ENCODE results near the gene TANK. TPM values are rescaled to one million over a fixed set of nuclear protein-coding genes. Genes with fewer than 3 reads are reported as not detected.
"Not testable (repeated sequence)": the region's sequence is repeated elsewhere in the genome, so short reads cannot be mapped to it uniquely, and the experiment has no call there.

Gene TANK
- total RNA-seq, 2 experiments from 2014 or later, result 70.3 to 73.5 TPM

DNA sequence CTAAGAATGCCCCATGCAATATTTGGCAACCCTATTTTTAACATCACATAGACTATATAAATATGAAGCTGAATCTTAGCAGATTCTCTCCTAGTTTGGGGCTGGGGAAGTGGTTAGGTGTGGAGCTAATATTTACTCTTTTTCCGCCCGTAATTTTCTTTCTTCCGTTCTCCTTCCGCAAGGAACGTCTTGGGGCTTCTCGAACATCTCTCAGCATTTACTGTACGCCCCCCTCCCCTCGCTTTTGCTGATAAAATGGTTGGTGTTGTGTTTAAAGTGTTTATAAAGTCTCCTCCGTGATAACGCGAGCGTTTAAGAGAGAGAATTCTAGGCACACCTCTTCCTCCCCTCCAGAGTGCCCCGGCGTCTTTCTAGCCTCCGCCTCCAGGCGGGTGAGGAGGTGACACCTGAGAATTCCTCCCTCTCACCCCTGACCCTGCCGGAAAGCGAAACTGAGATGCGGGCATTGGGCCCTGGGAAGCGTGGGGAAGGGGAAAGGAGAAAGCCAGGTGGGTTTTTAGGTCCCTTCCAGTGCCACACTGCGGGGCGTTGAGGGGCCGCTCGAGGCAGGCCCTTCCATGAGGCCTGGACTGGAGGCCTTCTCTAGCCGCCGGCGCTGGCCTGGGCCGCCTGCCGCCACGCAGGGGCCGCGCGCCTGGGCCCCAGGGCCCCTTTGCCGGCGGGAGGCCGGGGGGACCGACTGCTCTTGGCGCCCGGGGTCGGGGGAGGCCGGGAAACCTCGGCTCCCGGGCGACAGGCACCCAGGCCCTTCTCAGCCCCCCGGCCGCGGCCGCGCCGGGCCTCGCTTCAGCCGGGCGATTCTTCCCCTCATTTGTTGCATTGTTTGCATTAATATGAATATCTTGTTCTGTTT is 84.4 kb downstream of the TANK start:
- CTCF ChIA-PET, POLR2A ChIA-PET: not testable (repeated sequence)

DNA sequence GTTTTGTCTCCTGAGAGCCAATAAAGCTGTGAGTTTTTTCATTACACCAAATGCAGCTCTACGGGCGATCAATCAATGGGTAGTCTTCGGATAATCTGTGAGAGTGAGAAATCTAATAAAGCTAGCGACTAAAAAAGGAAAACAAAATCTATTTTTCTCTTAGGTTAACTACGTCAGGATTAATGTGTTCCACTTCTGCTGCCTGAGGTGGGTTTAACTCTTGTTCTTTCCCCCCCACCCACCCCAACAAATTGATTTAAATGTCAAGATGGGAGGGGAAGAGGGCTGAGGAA is 85.0 kb downstream of the TANK start:
- POLR2A ChIA-PET, result no interaction called here
- CTCF ChIA-PET, result no interaction called here

DNA sequence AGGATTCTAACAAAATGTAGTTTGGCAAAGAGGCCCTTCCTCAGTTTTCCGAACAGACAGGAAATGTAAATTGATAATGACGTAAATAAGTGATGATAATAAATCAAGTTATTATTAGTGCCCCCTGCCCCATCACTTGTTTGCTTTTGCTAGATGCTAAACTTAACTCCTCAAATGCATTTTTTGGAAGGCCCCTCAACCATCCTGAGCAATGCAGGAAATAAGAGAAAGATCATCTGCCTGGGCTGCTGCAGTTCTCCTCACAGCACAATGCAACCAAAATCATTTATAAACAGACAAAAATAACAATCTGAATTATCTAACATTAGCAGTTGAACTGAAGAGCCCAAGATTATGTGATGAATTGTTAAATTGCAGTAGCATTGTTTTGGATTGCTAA is 85.4 kb downstream of the TANK start:
- POLR2A ChIA-PET, result no interaction called here
- CTCF ChIA-PET, result no interaction called here

DNA sequence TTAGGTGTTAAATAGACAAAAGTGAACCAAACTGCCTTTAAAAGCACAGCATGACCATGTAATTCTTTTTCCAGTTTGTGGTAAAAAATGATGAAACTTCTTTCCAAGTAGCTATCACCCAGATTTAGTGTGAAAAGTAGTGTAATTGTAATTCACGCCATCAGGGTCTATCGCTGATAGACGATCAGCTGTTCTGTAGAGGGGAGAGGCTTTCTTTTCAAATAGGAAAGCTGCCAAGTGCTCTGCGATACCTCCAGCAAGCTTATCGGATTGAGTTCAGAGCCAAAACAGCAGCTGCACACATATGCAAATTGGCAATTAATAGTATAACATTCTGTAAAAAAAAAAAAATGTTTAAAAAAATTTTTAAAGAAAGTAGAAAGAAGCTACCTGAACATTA is 86.1 kb downstream of the TANK start:
- POLR2A ChIA-PET, result no interaction called here
- CTCF ChIA-PET, result interaction anchor here (0.7 to 1.7 kb wide), 2 partner anchors 9 to 22 kb away, joined by 3 to 4 read pairs; no protein-coding TSS in a partner anchor

- POLR2A ChIA-PET, result interaction anchor here (2.2 kb wide), 1 partner anchor 57 kb away, joined by 5 read pairs; the partner anchor contains the start of gene PSMD14
- CTCF ChIA-PET, result no interaction called here
These were observed 90.7 kb downstream of the TANK start for GRCh38 chr2:161250864-161251436.

DNA sequence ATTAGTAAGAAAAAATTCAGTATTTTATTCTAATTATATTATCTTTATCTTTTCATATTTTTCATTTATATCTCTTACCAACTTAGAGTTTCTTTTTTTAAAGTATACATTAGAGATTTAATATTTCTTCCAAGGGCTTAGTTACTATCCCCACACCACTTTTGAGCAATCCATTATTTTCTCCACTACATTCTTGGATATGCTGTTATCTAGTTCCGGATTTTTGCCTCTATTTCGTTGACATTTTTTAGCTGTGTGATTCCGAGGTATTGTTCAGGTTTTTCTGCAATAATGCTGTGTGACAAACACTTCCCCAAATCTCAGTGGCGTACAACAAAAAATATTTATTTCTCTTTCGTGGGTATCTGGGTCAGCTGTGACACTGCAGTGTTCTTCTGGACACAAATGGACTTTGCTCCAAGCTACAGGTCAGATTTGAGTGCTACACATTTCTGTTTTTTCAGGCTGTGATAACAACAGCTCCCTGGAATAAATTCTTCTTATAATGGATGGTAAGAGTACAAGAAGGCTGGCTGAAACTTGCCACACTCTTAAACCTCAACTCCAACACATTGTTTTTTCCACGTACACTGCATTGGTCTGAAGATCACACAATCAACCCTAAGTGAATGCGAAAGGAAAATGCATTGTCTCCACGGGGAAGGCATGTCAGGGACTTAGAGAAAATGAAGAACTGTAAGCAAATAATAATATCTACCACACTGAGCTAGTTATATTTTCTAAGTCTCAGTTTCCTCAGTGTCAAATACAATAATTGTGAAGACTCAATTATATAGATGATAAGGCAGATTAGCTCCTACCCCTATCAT is 97.1 kb downstream of the TANK start:
- ChIA-PET CTCF (no interaction called here), POLR2A (no interaction called here)

DNA sequence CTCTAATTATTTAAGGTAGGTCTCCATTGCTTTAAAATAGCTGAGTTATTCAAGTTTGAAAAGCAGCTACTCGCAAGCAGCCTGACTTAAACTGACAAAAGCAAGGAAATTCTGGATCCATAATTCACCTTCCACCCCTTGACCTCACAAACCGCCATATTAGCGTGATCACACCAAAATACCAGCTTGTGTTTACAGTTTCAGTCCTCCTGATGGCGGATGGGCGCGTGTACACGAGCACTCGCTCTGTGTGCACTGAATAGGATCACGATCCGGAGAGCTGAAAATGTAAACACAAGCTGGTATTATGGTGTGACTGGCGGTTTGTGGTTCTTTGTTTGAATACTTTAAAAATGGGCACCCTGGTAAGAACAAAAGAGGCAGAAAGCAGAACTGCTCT is 105.6 kb downstream of the TANK start:
- CTCF ChIA-PET, result interaction anchor here (1.1 kb wide), 1 partner anchor 43 kb away, joined by 3 read pairs; no protein-coding TSS in a partner anchor
- POLR2A ChIA-PET, result interaction anchor here (0.7 kb wide), 1 partner anchor 48 kb away, joined by 3 read pairs; no protein-coding TSS in a partner anchor

DNA sequence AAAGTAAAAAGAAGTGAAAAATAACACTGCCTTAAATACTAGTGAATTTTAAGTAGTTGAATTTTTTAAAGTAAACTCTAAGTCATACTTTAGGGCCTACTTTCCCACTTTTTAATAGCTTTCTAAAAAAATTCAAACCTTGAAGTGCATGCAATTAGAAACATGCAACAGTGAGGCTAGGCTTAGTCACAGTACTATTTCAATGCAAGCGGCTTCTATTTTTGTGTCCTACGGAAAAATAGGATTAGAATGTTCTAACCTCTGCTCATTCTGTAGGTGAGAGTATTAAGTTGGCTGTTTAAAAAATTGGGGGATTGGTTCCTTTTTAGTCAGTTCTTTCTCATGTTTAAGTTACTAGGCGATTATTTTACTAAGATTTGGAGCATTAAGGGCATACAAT is 108.9 kb downstream of the TANK start:
- CTCF ChIA-PET, result no interaction called here
- POLR2A ChIA-PET, result no interaction called here

DNA sequence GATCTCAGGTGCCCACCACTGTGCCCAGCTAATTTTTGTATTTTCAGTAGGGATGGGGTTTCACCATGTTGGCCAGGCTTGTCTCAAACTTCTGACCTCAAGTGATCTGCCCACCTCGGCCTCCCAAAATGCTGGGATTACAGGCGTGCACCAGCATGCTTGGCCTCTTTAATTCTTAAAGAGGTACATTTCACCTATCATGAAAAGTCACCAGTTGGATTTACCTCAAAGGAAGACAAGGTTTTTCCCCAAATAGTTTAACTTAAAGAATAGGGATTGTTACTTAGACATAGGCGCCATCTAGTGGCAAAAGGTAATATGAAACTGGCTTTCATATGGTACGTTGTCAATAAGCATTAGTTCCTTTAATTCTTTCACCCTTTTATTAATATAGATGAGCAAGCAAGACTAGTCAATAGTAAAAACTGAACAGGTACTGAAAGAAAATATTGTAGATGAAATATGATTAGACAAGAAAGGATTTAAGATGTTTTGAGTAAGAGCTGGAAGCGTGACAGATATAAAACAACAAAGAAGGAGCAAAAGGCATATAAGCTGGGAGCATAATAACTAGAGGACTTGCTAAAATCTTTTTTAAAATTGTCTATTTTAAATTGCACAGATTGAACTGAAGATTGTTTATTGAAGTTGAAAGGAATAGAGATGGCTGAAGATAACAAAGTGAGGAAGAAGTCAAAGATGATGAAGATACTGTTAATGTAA is 113.0 kb downstream of the TANK start:
- ChIA-PET CTCF (interaction anchor here (0.8 to 1.5 kb wide), 4 partner anchors 9 to 209 kb away, joined by 3 to 4 read pairs (median 4); no protein-coding TSS in a partner anchor), POLR2A (no interaction called here)

DNA sequence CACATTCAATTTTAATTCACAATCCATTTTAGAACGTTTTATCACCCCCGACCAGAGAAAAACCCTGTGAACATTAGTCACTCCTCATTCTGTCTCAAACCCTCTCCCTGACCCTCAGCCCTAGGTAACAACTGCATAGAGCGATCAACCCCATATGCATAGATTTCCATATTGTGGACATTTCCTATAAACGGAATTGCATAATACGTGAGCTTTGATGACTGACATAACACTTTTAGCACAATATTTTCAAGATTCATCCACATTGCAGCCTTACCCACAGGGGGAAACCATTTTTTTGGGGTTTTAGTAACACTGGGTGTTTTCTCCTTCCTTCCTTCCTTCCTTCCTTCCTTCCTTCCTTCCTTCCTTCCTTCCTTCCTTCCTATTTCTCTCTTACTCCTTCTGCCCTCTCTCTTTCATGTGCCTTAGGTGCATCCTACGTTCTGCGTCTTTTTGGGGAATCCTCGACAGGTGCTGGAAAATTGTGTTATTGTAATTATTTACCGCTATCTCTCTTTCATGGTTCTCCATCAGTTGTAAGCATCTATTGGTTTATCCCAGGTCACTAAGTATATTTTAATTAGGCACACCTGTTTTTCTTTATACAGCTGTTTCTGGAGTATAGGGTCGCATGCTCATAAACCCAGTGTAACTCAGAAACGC is 118.5 kb downstream of the TANK start:
- POLR2A ChIA-PET, CTCF ChIA-PET: not testable (repeated sequence)

GRCh38 chr2:161279230-161279815 is 119.1 kb downstream of the TANK start:
- CTCF ChIA-PET, POLR2A ChIA-PET: not testable (repeated sequence)

DNA sequence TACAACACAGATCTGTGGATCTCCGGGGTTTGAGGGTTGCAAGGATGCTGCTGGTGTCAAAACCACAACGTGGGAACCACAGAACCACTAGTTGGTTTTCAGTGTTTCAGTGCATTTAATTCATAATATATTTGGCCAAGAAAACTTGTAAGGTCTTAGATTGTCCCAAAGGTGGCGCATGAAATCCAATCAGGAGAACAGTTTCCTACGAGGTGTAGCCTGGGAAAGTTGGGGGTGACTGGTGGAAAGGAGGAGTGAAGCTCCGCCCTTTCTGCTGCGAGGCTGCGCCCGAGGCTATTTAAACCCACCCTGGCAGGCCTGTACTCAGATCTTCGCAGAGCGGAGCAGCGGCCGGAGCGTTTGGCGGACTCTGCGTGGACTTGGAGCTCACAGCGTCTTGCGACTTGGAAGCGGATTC is 120.7 kb downstream of the TANK start:
- POLR2A ChIA-PET, result not testable (repeated sequence)
- CTCF ChIA-PET, result interaction anchor here (0.5 kb wide), 1 partner anchor 77 kb away, joined by 3 read pairs; no protein-coding TSS in a partner anchor

DNA sequence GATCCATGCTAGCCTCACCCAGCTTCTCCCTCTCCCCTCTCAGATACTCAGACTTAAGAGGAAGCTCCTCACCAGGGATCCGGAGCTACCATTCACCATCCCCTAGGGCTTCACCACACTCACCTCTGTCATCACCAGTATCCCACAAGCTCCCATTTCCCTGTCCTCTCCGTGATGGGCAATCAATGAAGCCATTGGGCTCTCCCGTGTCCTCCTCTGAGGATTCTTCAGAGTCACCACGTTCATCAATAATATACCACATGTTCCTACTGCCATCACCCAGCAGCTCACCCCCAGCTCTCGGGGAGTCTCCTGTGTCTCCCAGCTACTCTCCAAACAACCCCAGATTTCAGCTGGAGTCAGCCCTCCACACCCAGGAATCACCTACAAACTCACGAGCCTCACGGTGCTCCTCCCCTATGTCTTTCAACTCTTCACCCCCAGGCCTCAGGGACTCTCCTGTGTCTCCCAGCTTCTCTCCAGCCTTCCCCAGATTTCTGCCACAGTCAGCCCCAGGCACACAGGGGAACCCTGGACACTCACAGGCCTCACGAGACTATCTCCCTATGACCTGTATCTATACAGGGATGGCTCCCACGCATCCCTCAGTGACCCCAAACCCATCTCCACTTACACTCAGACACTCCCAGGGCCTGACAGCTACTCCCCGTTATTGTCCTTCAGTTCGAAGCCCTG is 121.5 kb downstream of the TANK start:
- POLR2A ChIA-PET, CTCF ChIA-PET: not testable (repeated sequence)

- POLR2A ChIA-PET, CTCF ChIA-PET: not testable (repeated sequence)
These were observed 122.0 kb downstream of the TANK start for GRCh38 chr2:161282311-161282644.

GRCh38 chr2:161283926-161284325 is 123.7 kb downstream of the TANK start:
- ChIA-PET CTCF (interaction anchor here (0.6 kb wide), 1 partner anchor 22 kb away, joined by 4 read pairs; no protein-coding TSS in a partner anchor), POLR2A (no interaction called here)

Data from activated CD8-positive, alpha-beta memory T cell treated with anti-CD3 and anti-CD28 coated beads for 36 hours (primary cell).